ENCODE measurements around the gene RABL6. TPM values are rescaled to one million over a fixed set of nuclear protein-coding genes. Genes with fewer than 3 reads are reported as not detected.
A peak's percentile ranks its signal among the peaks of the same experiment; 100 is the strongest.

RABL6 gene
- total RNA-seq, 1 donor, result 64.8 TPM

DNA sequence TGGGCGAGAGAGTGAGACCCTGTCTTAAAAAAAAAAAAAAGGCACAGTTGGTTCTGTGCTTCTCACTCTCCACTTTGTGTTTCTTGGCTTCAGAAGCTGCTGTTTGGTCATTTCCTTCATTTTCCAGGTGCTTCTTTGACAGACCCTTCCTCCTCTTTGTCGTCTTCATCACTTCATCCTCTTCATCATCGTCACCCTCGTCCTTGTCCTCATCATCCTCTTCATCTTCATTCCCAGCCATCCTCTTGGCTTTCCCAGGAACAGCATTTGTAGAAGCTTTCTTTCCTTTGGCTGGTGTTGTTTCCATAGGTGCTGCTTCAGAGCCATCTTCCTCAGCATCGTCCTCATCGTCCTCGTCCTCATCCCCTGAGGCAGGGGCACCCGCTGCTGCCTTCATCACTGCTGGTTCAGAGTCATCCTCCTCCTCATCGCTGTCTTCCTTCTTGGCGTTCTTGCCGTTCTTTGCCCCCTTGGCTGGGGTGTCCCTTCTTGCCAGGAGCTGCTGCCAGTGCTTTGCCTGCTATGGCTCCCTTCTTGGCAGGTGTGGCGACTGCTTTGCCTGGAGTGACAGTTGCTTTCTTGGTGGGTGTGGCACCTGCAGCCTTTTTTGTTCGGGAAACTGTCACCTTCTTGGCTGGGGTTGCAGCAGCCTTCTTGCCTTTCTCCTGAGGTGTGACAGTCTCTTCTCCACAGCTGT is 7.1 kb downstream of the RABL6 start:
- Histone ChIP-seq H3K4me1 (ENCODE audit: insufficient read depth, low read length) (peaks cover 4% of the 10 kb centered on the region), H3K4me2 (ENCODE audit: insufficient read depth, low read length) (no peak overlapping the region), H2AFZ (ENCODE audit: low read length) (no peak overlapping the region), H3K27ac (ENCODE audit: low read depth, low read length) (no peak overlapping the region), H3K4me3 (ENCODE audit: insufficient read depth, low read length) (no peak overlapping the region), H4K20me1 (ENCODE audit: insufficient read depth, low read length) (peaks cover 21% of the 10 kb centered on the region), H3K27me3 (ENCODE audit: insufficient read depth, low read length) (no peaks in the 10 kb centered on the region), H3K36me3 (ENCODE audit: insufficient read depth, low read length) (peaks cover 18% of the 10 kb centered on the region), H3K9me3 (ENCODE audit: low read depth, low read length) (no peaks in the 10 kb centered on the region), H3K79me2 (ENCODE audit: insufficient read depth, low read length) (peaks cover 65% of the 10 kb centered on the region)
- no peak for DNase-seq (ENCODE audit: insufficient read length, low spot score, missing footprints)
- TF ChIP-seq, protein P1, sequence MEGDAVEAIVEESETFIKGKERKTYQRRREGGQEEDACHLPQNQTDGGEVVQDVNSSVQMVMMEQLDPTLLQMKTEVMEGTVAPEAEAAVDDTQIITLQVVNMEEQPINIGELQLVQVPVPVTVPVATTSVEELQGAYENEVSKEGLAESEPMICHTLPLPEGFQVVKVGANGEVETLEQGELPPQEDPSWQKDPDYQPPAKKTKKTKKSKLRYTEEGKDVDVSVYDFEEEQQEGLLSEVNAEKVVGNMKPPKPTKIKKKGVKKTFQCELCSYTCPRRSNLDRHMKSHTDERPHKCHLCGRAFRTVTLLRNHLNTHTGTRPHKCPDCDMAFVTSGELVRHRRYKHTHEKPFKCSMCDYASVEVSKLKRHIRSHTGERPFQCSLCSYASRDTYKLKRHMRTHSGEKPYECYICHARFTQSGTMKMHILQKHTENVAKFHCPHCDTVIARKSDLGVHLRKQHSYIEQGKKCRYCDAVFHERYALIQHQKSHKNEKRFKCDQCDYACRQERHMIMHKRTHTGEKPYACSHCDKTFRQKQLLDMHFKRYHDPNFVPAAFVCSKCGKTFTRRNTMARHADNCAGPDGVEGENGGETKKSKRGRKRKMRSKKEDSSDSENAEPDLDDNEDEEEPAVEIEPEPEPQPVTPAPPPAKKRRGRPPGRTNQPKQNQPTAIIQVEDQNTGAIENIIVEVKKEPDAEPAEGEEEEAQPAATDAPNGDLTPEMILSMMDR (IDR thresholded peaks at IDR 0.05; ENCODE audit: extremely low read depth, low read depth, low read length), result no peak

DNA sequence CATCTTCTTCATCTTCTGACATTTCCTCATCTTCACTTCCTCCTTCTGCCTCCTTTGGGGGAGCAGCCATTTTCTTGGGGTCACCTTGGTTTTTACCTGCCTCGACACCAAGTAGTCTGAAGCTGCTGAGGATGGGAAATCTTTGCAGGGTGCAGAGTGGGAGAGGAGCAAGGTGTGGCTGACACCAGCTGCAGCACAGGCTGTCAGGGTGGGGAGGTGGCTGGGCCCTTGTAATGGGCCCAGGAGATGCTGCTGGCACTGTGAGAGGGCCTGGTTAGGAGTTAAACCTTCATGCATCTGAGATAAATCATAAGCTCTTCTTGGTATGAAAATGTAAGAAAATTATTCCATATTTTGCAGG is 7.7 kb downstream of the RABL6 start:
- Histone ChIP-seq H3K27ac (ENCODE audit: low read depth, low read length) (no peak overlapping the region), H3K4me3 (ENCODE audit: insufficient read depth, low read length) (no peak overlapping the region), H3K4me1 (ENCODE audit: insufficient read depth, low read length) (no peaks in the 10 kb centered on the region), H3K9me3 (ENCODE audit: low read depth, low read length) (no peaks in the 10 kb centered on the region), H3K27me3 (ENCODE audit: insufficient read depth, low read length) (no peaks in the 10 kb centered on the region), H3K79me2 (ENCODE audit: insufficient read depth, low read length) (peaks cover 60% of the 10 kb centered on the region), H3K36me3 (ENCODE audit: insufficient read depth, low read length) (peaks cover 14% of the 10 kb centered on the region), H2AFZ (ENCODE audit: low read length) (no peak overlapping the region), H4K20me1 (ENCODE audit: insufficient read depth, low read length) (peaks cover 18% of the 10 kb centered on the region), H3K4me2 (ENCODE audit: insufficient read depth, low read length) (no peak overlapping the region)
- DNase-seq (ENCODE audit: insufficient read length, low spot score, missing footprints), result no peak
- TF ChIP-seq, protein P1 (IDR thresholded peaks at IDR 0.05; ENCODE audit: extremely low read depth, low read depth, low read length), result no peak

DNA sequence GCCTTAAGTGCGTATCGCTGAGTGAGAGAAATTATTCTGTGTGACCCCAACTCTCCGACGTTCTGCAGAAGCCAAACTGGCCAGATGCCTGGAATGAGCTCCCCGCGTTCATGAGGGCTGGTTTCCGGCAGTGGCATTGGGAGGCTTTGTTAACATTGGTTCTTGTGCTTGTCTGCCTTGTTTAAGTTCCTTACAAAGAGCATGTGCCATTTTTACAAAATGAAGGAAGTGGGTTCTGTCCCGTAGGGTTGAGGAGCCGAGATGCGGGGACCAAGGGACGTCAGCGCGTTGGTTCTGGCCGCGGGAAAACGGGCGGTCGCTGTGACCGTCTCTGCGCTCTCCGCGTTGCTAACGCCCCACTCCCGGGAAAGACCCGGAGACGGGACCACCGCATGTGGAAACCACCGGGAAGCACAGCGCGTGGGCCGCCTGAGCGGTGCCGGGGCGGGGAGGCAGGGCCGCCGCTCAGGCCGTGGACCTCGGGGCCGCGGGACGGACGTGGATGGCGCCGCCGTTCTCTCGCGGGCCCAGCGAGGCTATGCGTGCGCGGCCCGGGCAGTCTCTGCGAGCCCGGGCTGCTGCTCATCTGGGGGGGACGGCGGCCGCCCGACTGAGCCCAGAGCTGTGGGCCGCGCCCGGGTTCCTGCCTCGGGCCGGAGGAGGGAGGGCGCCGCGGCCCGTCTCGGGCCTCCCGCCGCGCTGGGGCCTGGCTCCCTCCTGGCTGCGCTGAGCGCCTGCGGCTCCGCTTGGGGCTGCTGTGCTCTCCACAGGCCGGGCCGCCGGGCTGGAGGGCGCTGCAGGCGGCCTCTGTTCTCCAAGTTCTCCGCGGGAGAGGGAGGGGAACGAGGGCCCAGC is 13.4 kb downstream of the RABL6 start:
- DNase-seq (ENCODE audit: insufficient read length, low spot score, missing footprints), result no peak
- Histone ChIP-seq H3K36me3 (ENCODE audit: insufficient read depth, low read length) (peaks cover 14% of the 10 kb centered on the region), H3K4me3 (ENCODE audit: insufficient read depth, low read length) (peak overlapping the region; percentile 19), H3K4me2 (ENCODE audit: insufficient read depth, low read length) (peak overlapping the region; percentile 33), H4K20me1 (ENCODE audit: insufficient read depth, low read length) (peaks cover 22% of the 10 kb centered on the region), H3K27me3 (ENCODE audit: insufficient read depth, low read length) (no peaks in the 10 kb centered on the region), H3K79me2 (ENCODE audit: insufficient read depth, low read length) (peaks cover 25% of the 10 kb centered on the region), H3K4me1 (ENCODE audit: insufficient read depth, low read length) (no peaks in the 10 kb centered on the region), H3K27ac (ENCODE audit: low read depth, low read length) (no peak overlapping the region), H2AFZ (ENCODE audit: low read length) (no peak overlapping the region), H3K9me3 (ENCODE audit: low read depth, low read length) (no peaks in the 10 kb centered on the region)
- TF ChIP-seq, protein P1 (IDR thresholded peaks at IDR 0.05; ENCODE audit: extremely low read depth, low read depth, low read length), result no peak
